Measurements from ENCODE around the gene NANOS3.

The NANOS3 gene

DNA sequence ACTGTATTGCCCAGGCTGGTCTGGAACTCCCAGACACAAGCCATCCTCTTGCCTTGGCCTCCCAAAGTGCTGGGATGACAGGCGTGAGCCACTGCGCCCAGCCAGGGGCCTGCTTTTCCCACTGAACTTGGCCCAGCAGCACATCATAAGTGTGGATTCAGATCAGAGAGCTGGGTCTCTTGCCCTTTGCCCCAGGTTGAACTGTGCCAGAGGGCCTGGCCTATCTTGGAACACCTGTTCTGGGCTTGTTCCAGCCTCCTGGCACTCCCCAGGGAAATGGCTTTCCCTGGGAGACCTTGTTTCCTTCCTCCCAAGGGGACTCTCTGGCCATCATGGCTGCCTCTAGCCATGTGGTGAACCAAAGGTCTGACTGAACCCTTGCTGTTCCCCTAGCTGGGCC is 32.5 kb downstream of the NANOS3 start:
- no peak for TF ChIP-seq FOXP2 (optimal IDR thresholded peaks at IDR 0.05; ENCODE audit: borderline replicate concordance, extremely low read depth, extremely low read length, insufficient read depth)
- no peak for TF ChIP-seq SIN3A (IDR thresholded peaks at IDR 0.05; ENCODE audit: borderline replicate concordance, insufficient read depth, low read length)
- no peak for TF ChIP-seq POLR2AphosphoS5 (IDR thresholded peaks at IDR 0.05; ENCODE audit: low read depth, low read length)
- TF ChIP-seq TAF1 (IDR thresholded peaks at IDR 0.05; ENCODE audit: borderline replicate concordance, insufficient read depth, low read length), result no peak
- TF ChIP-seq, protein P1, sequence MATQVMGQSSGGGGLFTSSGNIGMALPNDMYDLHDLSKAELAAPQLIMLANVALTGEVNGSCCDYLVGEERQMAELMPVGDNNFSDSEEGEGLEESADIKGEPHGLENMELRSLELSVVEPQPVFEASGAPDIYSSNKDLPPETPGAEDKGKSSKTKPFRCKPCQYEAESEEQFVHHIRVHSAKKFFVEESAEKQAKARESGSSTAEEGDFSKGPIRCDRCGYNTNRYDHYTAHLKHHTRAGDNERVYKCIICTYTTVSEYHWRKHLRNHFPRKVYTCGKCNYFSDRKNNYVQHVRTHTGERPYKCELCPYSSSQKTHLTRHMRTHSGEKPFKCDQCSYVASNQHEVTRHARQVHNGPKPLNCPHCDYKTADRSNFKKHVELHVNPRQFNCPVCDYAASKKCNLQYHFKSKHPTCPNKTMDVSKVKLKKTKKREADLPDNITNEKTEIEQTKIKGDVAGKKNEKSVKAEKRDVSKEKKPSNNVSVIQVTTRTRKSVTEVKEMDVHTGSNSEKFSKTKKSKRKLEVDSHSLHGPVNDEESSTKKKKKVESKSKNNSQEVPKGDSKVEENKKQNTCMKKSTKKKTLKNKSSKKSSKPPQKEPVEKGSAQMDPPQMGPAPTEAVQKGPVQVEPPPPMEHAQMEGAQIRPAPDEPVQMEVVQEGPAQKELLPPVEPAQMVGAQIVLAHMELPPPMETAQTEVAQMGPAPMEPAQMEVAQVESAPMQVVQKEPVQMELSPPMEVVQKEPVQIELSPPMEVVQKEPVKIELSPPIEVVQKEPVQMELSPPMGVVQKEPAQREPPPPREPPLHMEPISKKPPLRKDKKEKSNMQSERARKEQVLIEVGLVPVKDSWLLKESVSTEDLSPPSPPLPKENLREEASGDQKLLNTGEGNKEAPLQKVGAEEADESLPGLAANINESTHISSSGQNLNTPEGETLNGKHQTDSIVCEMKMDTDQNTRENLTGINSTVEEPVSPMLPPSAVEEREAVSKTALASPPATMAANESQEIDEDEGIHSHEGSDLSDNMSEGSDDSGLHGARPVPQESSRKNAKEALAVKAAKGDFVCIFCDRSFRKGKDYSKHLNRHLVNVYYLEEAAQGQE (IDR thresholded peaks at IDR 0.05; ENCODE audit: insufficient read depth in 1 of 2, low read depth in 2 of 2, low read length in 2 of 2), result no peak

DNA sequence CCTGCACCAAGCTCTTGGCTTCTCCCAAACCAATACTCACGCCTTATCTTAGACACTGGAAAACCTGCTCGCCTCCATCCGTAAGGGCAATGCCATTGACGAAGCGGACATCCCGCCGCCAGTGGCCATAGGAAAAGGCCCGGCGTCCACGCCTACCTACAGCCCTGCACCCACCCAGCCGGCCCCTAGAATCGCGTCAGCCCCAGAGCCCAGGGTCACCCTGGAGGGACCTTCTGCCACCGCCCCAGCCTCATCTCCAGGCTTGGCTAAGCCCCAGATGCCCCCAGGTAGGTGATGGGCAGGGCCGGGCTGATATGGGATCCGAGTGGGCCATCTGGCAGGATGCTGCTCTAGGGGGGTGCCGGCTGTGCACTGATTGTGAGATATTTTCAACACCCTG is 36.4 kb downstream of the NANOS3 start:
- no peak for TF ChIP-seq POLR2AphosphoS5 (IDR thresholded peaks at IDR 0.05; ENCODE audit: low read depth, low read length)
- TF ChIP-seq, protein P1 (IDR thresholded peaks at IDR 0.05; ENCODE audit: insufficient read depth in 1 of 2, low read depth in 2 of 2, low read length in 2 of 2), result no peak
- TF ChIP-seq SIN3A (IDR thresholded peaks at IDR 0.05; ENCODE audit: borderline replicate concordance, insufficient read depth, low read length), result no peak
- TF ChIP-seq TAF1 (IDR thresholded peaks at IDR 0.05; ENCODE audit: borderline replicate concordance, insufficient read depth, low read length), result no peak
- no peak for TF ChIP-seq FOXP2 (optimal IDR thresholded peaks at IDR 0.05; ENCODE audit: borderline replicate concordance, extremely low read depth, extremely low read length, insufficient read depth)

DNA sequence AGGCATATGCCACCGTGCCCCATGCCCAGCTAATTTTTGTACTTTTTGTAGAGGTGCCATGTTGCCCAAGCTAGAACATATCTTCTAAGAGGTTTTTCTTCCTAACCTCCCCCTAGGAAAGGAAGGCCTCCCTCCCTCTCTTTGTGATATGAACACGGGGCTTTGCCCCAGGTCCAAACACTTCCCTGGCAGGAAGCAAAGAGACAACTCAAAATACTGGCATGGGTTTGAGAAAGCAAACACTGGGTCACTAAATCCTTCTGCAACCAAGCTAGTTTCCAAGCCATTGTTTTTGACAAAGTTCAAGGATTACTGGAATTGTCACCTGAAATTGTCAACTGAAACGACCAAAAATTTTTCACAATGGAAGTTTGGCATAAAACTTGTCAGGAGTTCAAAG is 37.8 kb downstream of the NANOS3 start:
- no peak for TF ChIP-seq TAF1 (IDR thresholded peaks at IDR 0.05; ENCODE audit: borderline replicate concordance, insufficient read depth, low read length)
- no peak for TF ChIP-seq POLR2AphosphoS5 (IDR thresholded peaks at IDR 0.05; ENCODE audit: low read depth, low read length)
- TF ChIP-seq SIN3A (IDR thresholded peaks at IDR 0.05; ENCODE audit: borderline replicate concordance, insufficient read depth, low read length), result no peak

DNA sequence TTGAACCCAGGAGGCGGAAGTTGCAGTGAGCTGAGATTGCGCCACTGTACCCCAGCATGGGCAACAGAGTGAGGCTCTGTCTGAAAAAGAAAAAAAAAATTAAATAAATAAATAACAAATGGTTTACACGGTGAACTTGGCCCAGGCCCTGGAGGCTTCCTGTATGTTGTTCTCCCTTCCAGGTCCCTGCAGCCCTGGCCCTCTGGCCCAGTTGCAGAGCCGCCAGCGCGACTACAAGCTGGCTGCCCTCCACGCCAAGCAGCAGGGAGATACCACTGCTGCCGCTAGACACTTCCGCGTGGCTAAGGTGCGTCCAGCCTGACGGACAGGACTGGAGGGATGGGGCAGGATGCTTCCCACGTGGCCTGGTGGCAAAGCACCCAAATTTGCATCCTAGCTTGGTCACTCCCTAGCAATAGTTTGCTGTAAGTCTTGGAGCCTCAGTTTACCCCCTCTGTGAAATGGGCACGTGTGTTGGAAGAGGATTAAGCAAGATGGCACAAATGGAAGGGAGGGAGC is 41.0 kb downstream of the NANOS3 start:
- TF ChIP-seq, protein P1 (IDR thresholded peaks at IDR 0.05; ENCODE audit: insufficient read depth in 1 of 2, low read depth in 2 of 2, low read length in 2 of 2), result no peak
- TF ChIP-seq TAF1 (IDR thresholded peaks at IDR 0.05; ENCODE audit: borderline replicate concordance, insufficient read depth, low read length), result no peak
- no peak for TF ChIP-seq POLR2AphosphoS5 (IDR thresholded peaks at IDR 0.05; ENCODE audit: low read depth, low read length)
- no peak for TF ChIP-seq FOXP2 (optimal IDR thresholded peaks at IDR 0.05; ENCODE audit: borderline replicate concordance, extremely low read depth, extremely low read length, insufficient read depth)
- TF ChIP-seq SIN3A (IDR thresholded peaks at IDR 0.05; ENCODE audit: borderline replicate concordance, insufficient read depth, low read length), result no peak

DNA sequence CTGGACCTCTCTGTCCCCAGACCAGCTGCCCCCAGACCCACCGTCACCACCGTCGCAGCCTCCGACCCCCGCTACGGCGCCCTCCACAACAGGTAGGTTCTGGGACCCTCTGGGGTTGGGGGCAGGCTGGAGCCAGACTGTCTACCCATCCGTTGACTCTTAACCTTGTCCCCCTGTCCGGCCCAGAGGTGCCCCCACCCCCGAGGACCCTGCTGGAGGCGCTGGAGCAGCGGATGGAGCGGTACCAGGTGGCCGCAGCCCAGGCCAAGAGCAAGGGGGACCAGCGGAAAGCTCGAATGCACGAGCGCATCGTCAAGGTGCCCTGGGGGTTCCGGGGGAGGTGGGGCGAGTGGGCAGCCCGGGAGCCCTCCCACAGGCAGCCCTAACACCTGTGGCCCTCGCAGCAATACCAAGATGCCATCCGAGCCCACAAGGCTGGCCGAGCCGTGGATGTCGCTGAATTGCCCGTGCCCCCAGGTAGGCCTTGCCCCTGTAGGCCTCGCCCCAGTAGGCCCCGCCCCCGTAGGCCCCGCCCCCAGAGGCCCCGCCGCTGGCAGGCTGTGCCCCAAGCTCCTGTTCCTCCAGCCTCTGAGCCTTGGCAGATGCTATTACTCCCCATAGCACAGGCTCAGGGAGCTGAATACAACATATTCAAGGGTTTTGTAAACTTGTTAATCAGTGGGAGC is 41.9 kb downstream of the NANOS3 start:
- TF ChIP-seq, protein P1 (IDR thresholded peaks at IDR 0.05; ENCODE audit: insufficient read depth in 1 of 2, low read depth in 2 of 2, low read length in 2 of 2), result no peak
- TF ChIP-seq SIN3A (IDR thresholded peaks at IDR 0.05; ENCODE audit: borderline replicate concordance, insufficient read depth, low read length), result no peak
- TF ChIP-seq TAF1 (IDR thresholded peaks at IDR 0.05; ENCODE audit: borderline replicate concordance, insufficient read depth, low read length), result no peak
- TF ChIP-seq POLR2AphosphoS5 (IDR thresholded peaks at IDR 0.05; ENCODE audit: low read depth, low read length), result no peak
- no peak for TF ChIP-seq FOXP2 (optimal IDR thresholded peaks at IDR 0.05; ENCODE audit: borderline replicate concordance, extremely low read depth, extremely low read length, insufficient read depth)
